ENCODE data around the gene CENPP.
A peak's percentile ranks its signal among the peaks of the same experiment; 100 is the strongest.

The CENPP gene

DNA sequence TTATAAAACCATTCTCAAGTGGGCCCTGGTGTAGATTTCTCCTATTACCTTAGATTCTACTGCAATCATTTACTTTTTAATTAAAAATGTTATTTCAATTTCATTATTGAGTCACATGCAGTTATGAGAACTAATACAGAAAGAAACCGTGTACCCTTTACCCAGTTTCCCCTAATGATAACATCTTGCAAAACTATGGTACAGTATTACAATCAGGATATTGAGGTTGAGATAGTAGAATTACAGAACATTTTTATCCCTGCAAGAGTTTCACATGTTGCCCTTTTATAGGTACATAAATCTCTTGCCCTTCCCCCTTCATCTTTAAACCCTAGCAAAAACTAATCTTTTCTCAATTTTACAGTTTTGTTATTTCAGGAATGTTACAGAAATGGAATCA, 109.5 kb downstream of the CENPP start:
- Mint-ChIP-seq H3K27me3 (no peaks in the 10 kb centered on the region), H3K9me3 (no peaks in the 10 kb centered on the region), H3K36me3 (peaks cover 3 to 6% of the 10 kb centered on the region in 2 donors), H3K4me1 (no peaks in the 10 kb centered on the region), H3K4me3 (no peak overlapping the region), H3K27ac (no peak overlapping the region)
- ATAC-seq (replicated peaks), result no peak
- no peak for DNase-seq

DNA sequence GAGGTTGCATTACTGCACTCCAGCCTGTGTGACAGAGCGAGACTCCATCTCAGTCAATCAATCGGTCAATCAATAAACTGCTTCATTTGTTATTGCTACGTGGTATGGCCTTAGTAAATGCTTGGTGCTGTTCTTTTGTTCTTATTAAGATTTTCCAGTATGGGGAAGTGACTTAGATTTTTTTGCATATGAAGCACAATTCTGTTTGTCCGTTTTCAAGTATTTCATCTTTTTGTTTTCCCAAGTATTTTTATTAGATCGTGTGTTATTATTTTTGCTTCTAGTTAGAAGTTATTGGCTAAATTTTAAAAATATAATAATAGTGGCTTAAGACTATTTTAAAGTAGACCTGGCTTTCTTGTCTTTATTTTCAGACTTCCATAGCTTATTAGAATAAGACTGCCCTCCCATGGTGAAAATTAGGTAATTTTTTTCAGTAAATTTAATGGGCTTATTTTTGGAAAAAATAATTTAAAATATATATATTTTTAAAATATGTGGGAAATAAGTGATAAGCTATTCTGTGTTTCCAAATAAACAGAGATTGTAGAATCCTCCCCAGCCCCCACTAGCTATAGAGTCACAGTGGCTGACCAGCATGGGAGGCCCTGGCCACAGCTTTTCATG, 113.3 kb downstream of the CENPP start:
- Mint-ChIP-seq H3K4me3 (no peak overlapping the region), H3K36me3 (no peaks in the 10 kb centered on the region), H3K9me3 (no peaks in the 10 kb centered on the region), H3K4me1 (no peaks in the 10 kb centered on the region), H3K27ac (no peak overlapping the region), H3K27me3 (no peaks in the 10 kb centered on the region)
- no peak for ATAC-seq (replicated peaks)
- DNase-seq, result no peak

DNA sequence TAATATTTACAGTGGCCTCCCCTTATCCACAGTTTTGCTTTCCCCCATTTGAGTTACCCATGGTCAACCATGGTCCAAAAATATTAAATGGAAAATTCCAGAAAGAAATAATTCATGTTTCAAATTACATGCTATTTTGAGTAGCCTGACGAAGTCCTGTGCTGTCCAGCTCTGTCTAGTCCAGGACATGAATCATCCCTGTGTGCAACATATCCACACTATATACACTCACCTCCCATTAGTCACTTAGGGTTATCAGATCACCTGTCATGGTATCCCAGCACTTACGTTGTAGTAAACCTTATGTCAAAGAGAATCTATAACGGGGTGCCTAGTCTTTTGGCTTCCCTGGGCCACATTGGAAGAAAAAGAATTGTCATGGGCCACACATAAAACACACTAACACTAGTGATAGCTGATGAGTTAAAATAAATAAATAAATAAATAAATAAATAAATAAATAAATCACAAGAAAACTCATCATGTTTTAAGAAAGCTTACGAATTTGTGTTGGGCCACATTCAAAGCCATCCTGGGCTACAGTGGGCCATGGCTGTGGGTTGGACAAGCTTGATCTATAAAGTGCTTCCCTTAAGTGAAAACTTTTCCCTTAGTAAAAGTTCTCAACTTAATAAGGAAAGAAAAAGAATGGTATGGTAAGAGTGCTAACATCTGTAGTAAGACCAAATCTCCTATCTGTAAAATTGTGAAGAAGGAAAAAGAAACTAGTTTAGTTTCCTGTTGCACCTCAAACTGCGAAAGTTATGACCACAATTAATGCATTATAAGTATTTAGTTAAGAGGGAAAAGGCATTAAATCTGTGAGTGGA, 114.4 kb downstream of the CENPP start:
- Mint-ChIP-seq H3K9me3 (no peaks in the 10 kb centered on the region), H3K27me3 (no peaks in the 10 kb centered on the region), H3K4me1 (peaks cover 0 to under 1% of the 10 kb centered on the region in 2 donors), H3K27ac (no peak overlapping the region), H3K36me3 (no peaks in the 10 kb centered on the region), H3K4me3 (no peak overlapping the region)
- DNase-seq (no peak), ATAC-seq (replicated peaks) (no peak)

DNA sequence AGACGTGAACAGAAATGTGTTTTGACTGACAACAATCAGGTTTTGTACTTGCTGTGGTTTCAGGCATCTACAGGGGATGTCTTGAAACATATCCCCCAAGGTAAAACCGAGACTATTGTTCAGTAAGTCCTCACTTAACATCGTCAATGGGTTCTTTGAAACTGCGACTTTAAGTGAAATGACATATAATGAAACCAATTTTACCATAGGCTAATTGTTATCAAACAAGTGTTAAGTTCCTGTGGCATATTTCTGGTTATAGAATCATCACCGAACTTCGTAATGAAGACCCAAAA, 114.9 kb downstream of the CENPP start:
- Mint-ChIP-seq H3K27ac (no peak overlapping the region), H3K9me3 (no peaks in the 10 kb centered on the region), H3K4me3 (no peak overlapping the region), H3K36me3 (no peaks in the 10 kb centered on the region), H3K27me3 (no peaks in the 10 kb centered on the region), H3K4me1 (peaks cover 0 to 2% of the 10 kb centered on the region in 2 donors)
- DNase-seq (no peak), ATAC-seq (replicated peaks) (no peak)

DNA sequence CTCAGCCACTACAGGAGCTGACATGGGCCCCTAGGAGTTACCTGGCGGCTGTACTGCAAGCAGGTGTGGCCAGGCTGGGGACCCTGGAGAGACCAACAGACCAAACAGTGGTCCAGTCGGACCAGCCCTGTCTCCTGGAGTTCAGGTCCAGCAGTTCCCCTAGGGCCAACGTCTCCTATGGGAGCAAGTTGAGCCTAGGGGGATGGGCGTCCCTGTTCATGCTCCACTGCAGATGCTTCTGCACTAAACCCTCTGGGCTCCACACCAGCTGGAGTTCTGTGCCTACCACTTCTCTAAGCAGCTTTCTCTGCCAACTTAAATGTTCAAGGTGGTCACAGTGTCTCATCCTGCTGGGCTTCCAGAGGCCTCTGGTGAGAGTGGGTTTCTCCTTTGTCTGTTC, 119.1 kb downstream of the CENPP start:
- Mint-ChIP-seq H3K4me1 (peaks cover 0 to 2% of the 10 kb centered on the region in 2 donors), H3K4me3 (no peak overlapping the region), H3K27me3 (no peaks in the 10 kb centered on the region), H3K36me3 (no peaks in the 10 kb centered on the region), H3K9me3 (no peaks in the 10 kb centered on the region), H3K27ac (no peak overlapping the region)
- no peak for DNase-seq
- ATAC-seq (replicated peaks), result no peak

DNA sequence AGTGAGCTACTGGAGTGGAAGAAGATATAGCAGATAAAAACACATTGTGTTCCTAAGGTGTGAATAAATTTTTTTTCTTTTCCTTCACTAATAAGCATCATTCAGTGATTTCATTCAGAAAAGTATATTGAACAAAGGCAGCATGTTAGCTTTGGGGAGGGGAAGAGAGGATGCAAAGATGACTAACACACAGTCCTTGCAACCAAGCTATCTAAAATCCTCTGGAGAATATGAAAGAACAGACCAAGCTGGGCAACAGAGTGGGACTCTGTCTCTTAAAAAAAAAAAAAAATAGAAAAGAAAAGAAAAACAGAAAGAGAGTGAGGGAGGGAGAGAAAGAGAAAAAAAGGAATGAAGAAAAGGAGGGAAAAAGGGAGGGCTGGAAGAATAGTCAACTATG, 120.8 kb downstream of the CENPP start:
- H3K27me3 Mint-ChIP-seq, result no peaks in the 10 kb centered on the region
- H3K4me1 Mint-ChIP-seq, result peaks cover 0 to 2% of the 10 kb centered on the region in 2 donors
- H3K27ac Mint-ChIP-seq, result no peak overlapping the region
- H3K9me3 Mint-ChIP-seq, result no peaks in the 10 kb centered on the region
- no peak for DNase-seq
- H3K4me3 Mint-ChIP-seq, result no peak overlapping the region
- no peaks in the 10 kb centered on the region for H3K36me3 Mint-ChIP-seq
- ATAC-seq (replicated peaks), result no peak

DNA sequence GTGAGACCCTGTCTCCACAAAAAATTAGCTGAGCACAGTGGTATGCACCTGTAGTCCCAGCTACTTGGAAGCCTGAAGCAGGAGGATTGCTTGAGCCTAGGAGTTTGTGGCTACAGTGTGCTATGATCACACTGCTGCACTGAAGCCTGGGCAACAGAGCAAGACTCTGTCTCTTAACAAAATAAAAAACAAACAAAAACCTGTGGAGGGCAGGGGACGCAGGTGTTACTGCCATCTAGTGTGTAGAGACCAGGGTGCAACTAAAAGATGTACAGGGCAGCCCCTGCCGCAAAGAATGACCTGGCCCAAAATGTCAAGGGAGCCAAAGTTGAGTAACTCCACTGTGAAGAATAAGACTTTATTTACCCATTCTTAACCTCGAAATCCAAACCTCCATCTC, 129.5 kb downstream of the CENPP start:
- ATAC-seq (replicated peaks) (peak in 1 of 2 donors; percentile 33), DNase-seq (no peak)
- Mint-ChIP-seq H3K4me1 (no peaks in the 10 kb centered on the region), H3K27me3 (no peaks in the 10 kb centered on the region), H3K27ac (no peak overlapping the region), H3K9me3 (no peaks in the 10 kb centered on the region), H3K36me3 (no peaks in the 10 kb centered on the region), H3K4me3 (no peak overlapping the region)

DNA sequence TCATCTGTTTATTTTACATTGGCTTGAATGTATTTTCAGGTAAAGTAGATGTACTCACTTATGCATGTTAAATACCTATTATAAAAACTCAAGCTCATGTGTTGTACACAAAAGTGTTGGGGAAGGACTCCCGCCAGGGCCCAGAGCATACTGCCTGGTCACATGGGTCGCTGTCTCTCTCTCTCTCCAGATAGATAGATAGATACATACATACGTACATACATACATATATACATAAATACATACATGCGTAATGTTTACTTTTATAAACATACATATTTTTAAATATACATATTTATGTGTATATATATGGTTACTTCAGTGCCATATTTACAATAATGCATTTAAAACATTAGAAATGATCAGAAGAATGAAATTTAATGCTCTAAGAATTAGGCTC, 131.8 kb downstream of the CENPP start:
- Mint-ChIP-seq H3K9me3 (no peaks in the 10 kb centered on the region), H3K4me3 (no peak overlapping the region), H3K27ac (no peak overlapping the region), H3K36me3 (no peaks in the 10 kb centered on the region), H3K4me1 (no peaks in the 10 kb centered on the region), H3K27me3 (no peaks in the 10 kb centered on the region)
- ATAC-seq (replicated peaks) (no peak), DNase-seq (no peak)

DNA sequence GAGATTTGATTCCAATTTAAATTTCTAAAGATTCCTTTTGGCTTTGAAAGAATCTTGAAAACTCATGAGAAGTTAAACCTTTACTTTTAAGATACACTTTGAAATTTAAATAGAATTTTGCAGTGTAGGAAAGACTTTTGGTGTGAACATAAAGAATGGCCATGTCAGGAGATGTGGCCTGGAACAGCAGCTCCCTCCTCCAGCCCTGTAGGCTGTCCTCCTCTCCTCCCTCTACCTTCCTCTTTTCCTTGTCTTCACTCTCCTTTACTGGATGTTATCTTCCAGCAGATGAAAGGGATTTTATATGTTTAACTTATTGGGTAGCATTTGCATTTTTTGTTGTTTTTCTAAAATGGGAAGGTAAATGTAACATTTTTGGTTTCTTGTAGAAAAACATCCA, 137.6 kb downstream of the CENPP start:
- no peak for ATAC-seq (replicated peaks)
- DNase-seq, result no peak
- H3K27me3 Mint-ChIP-seq, result no peaks in the 10 kb centered on the region
- no peak overlapping the region for H3K4me3 Mint-ChIP-seq
- no peak overlapping the region for H3K27ac Mint-ChIP-seq
- no peaks in the 10 kb centered on the region for H3K36me3 Mint-ChIP-seq
- H3K9me3 Mint-ChIP-seq, result no peaks in the 10 kb centered on the region
- no peaks in the 10 kb centered on the region for H3K4me1 Mint-ChIP-seq

DNA sequence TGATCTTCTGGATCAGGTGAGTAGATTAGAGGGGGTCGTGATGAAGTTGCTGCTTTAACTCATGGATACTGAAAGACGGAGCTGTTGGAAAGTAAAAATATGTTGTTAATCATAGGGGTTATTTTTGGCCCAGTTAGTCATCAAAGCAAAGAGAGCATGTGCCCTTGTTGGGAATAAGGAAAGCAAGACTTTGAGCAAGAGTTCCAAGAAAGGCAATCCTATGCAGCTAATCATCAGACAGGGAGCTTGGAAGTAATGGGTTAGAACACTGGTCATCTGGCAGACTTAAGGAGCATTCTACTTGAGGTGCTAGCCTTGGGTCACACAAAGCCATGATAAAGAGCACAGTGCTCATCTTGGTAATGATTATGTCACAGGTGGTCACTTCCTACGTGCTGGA, 138.2 kb downstream of the CENPP start:
- DNase-seq (no peak), ATAC-seq (replicated peaks) (no peak)
- H3K27me3 Mint-ChIP-seq, result no peaks in the 10 kb centered on the region
- no peaks in the 10 kb centered on the region for H3K4me1 Mint-ChIP-seq
- no peaks in the 10 kb centered on the region for H3K9me3 Mint-ChIP-seq
- H3K4me3 Mint-ChIP-seq, result no peak overlapping the region
- no peak overlapping the region for H3K27ac Mint-ChIP-seq
- H3K36me3 Mint-ChIP-seq, result no peaks in the 10 kb centered on the region

DNA sequence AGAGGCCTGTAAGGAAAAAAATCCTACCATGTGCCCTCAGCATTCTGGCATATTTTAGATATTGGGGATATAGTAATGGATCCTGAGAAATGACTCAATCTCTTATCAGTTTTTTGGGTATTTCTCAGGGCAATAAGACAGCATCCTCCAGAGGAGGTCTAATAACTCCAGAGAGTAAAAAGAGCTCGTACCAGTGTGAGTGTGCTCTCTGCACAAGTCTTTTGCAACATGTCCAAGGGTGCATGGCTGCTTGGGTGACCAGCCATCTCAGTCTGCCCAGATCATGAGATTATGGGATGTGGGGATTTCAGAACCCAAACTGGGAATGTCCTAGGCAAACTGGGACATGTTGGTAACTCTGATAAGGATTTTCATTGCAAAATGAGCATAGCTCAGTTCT, 141.3 kb downstream of the CENPP start:
- Mint-ChIP-seq H3K27ac (no peak overlapping the region), H3K27me3 (no peaks in the 10 kb centered on the region), H3K9me3 (no peaks in the 10 kb centered on the region), H3K4me3 (no peak overlapping the region), H3K36me3 (no peaks in the 10 kb centered on the region), H3K4me1 (no peaks in the 10 kb centered on the region)
- ATAC-seq (replicated peaks), result no peak
- DNase-seq, result no peak

DNA sequence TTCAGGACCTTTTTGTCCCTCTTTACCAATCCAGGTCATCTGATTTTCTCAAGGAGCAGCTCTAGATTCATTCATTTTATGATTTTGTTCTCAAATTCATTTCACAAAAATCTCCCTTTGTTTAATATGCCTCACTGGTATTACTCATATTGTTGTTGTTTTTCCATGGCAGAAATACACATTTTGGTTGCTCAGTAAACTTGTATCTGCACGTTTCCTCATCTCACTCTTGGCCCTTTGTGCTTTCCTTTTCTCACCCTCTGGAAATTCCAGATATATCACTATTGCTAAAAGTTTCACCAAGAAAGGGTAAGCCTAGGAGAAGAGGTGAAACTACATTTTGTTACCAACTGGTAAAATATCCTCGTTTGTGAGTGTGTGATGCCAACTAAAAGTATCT, 141.8 kb downstream of the CENPP start:
- Mint-ChIP-seq H3K4me3 (no peak overlapping the region), H3K4me1 (no peaks in the 10 kb centered on the region), H3K9me3 (no peaks in the 10 kb centered on the region), H3K36me3 (no peaks in the 10 kb centered on the region), H3K27ac (no peak overlapping the region), H3K27me3 (no peaks in the 10 kb centered on the region)
- DNase-seq (no peak), ATAC-seq (replicated peaks) (no peak)

DNA sequence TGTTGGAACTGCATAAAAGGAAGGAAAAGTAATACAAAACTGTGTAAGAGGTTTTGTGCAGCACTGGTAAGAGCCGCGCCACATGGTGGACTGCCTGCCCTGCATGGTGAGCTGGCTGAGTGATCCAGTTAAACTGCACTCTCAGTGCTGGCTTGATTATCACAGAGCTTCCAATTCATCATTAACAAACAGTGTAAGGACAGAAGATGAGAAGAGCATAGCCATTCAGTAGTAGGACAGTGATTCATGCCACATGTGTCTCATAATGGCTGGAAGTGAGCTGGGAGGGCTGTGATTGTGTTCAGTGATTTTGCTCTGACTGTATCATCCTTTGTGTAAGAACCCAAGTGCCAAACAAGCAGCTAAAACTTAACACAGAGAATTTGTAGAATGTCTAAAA, 142.5 kb downstream of the CENPP start:
- DNase-seq, result no peak
- no peak overlapping the region for H3K4me3 Mint-ChIP-seq
- no peaks in the 10 kb centered on the region for H3K4me1 Mint-ChIP-seq
- H3K36me3 Mint-ChIP-seq, result peaks cover 0 to 4% of the 10 kb centered on the region in 2 donors
- ATAC-seq (replicated peaks), result no peak
- H3K27me3 Mint-ChIP-seq, result no peaks in the 10 kb centered on the region
- H3K27ac Mint-ChIP-seq, result no peak overlapping the region
- H3K9me3 Mint-ChIP-seq, result no peaks in the 10 kb centered on the region

DNA sequence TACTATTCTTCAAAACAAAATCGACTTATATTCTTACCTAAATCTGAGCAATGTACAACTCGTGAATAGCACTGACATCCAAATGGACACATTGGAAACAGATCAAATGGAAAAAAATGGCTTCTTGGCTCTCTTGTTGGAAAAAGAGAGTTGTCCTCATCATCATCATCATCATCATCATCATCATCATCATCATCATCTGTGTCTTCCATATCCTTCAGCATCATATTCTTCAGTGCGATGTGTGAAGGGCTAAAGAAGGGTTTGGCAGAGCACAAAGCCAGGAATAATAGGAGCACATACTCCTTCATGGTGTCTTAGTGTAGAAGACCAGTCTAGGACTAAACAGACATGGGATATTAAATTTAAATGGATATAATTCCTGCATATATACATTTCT, 148.8 kb downstream of the CENPP start:
- Mint-ChIP-seq H3K36me3 (peaks cover 3 to 8% of the 10 kb centered on the region in 2 donors), H3K4me3 (no peak overlapping the region), H3K4me1 (peaks cover 3 to 5% of the 10 kb centered on the region in 2 donors), H3K27ac (no peak overlapping the region), H3K27me3 (no peaks in the 10 kb centered on the region), H3K9me3 (no peaks in the 10 kb centered on the region)
- DNase-seq (no peak), ATAC-seq (replicated peaks) (no peak)

DNA sequence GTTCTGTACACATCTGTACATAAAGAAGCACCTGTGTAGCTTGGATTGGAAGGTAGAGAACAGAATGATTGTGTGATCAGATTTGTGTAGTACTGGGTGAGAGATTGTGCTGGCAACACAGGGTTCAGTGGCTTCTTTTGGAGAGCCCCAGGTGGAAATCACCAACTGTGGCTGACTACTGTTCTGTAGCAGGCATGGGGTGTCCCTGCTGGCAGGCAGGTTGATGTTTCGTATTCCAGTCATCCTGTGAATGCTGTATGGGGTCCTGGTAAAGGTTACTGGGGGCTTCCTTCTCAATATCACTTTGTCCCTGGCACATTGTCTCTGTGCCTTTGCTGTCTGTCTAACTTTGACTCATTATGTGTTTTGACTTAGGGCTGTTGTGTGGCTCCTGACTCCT, 151.2 kb downstream of the CENPP start:
- no peak overlapping the region for H3K27ac Mint-ChIP-seq
- H3K36me3 Mint-ChIP-seq, result peaks cover 3 to 8% of the 10 kb centered on the region in 2 donors
- H3K4me1 Mint-ChIP-seq, result peaks cover 7 to 13% of the 10 kb centered on the region in 2 donors
- no peaks in the 10 kb centered on the region for H3K27me3 Mint-ChIP-seq
- peak; percentile 6 for DNase-seq
- ATAC-seq (replicated peaks), result peak; percentile 74 to 88
- no peaks in the 10 kb centered on the region for H3K9me3 Mint-ChIP-seq
- H3K4me3 Mint-ChIP-seq, result no peak overlapping the region
